Measurements from ENCODE around the gene DEXI.

The DEXI gene

GRCh38 chr16:10906482-10906881 lies 35.8 kb downstream of the DEXI start:
- H3K9me3 ChIP-seq = no peaks in the 10 kb centered on the region
- TF ChIP-seq CTCF (IDR thresholded peaks at IDR 0.05) = no peak
- H3K27ac ChIP-seq = no peak overlapping the region
- no peak overlapping the region for H3K4me3 ChIP-seq (ENCODE audit: low read depth in 1 of 2, low read length in 1 of 2)
- no peaks in the 10 kb centered on the region for H3K36me3 ChIP-seq
- H3K27me3 ChIP-seq = no peaks in the 10 kb centered on the region
- H3K4me1 ChIP-seq (ENCODE audit: control insufficient read depth in 1 of 2, insufficient read depth in 1 of 2, low read depth in 1 of 2, low read length in 1 of 2) = peaks cover 0 to 4% of the 10 kb centered on the region in 2 experiments

GRCh38 chr16:10902999-10903398 lies 39.3 kb downstream of the DEXI start:
- TF ChIP-seq CTCF (IDR thresholded peaks at IDR 0.05) = no peak
- no peaks in the 10 kb centered on the region for H3K36me3 ChIP-seq
- H3K4me1 ChIP-seq (ENCODE audit: control insufficient read depth in 1 of 2, insufficient read depth in 1 of 2, low read depth in 1 of 2, low read length in 1 of 2) = peaks cover 0 to 4% of the 10 kb centered on the region in 2 experiments
- no peak overlapping the region for H3K27ac ChIP-seq
- H3K4me3 ChIP-seq (ENCODE audit: low read depth in 1 of 2, low read length in 1 of 2) = no peak overlapping the region
- no peaks in the 10 kb centered on the region for H3K27me3 ChIP-seq
- no peaks in the 10 kb centered on the region for H3K9me3 ChIP-seq

GRCh38 chr16:10897134-10897533 lies 45.1 kb downstream of the DEXI start:
- Histone ChIP-seq H3K27me3 (no peaks in the 10 kb centered on the region), H3K27ac (no peak overlapping the region), H3K4me1 (ENCODE audit: control insufficient read depth in 1 of 2, insufficient read depth in 1 of 2, low read depth in 1 of 2, low read length in 1 of 2) (no peaks in the 10 kb centered on the region)

GRCh38 chr16:10896723-10897122 lies 45.5 kb downstream of the DEXI start:
- no peaks in the 10 kb centered on the region for H3K9me3 ChIP-seq
- no peak overlapping the region for H3K4me3 ChIP-seq (ENCODE audit: low read depth in 1 of 2, low read length in 1 of 2)
- H3K27me3 ChIP-seq = no peaks in the 10 kb centered on the region
- H3K36me3 ChIP-seq = no peaks in the 10 kb centered on the region
- no peak overlapping the region for H3K27ac ChIP-seq
- TF ChIP-seq CTCF (IDR thresholded peaks at IDR 0.05) = no peak
- no peaks in the 10 kb centered on the region for H3K4me1 ChIP-seq (ENCODE audit: control insufficient read depth in 1 of 2, insufficient read depth in 1 of 2, low read depth in 1 of 2, low read length in 1 of 2)

More at GRCh38 chr16:10897134-10897533, 45.1 kb downstream of the DEXI start:
- Histone ChIP-seq H3K36me3 (no peaks in the 10 kb centered on the region), H3K4me3 (ENCODE audit: low read depth in 1 of 2, low read length in 1 of 2) (no peak overlapping the region), H3K9me3 (no peaks in the 10 kb centered on the region)
- TF ChIP-seq CTCF (IDR thresholded peaks at IDR 0.05) = no peak

- H3K36me3 ChIP-seq = no peaks in the 10 kb centered on the region
Measured at GRCh38 chr16:10896165-10896564, 46.1 kb downstream of the DEXI start.

More at GRCh38 chr16:10896165-10896564, 46.1 kb downstream of the DEXI start:
- Histone ChIP-seq H3K27ac (no peak overlapping the region), H3K9me3 (no peaks in the 10 kb centered on the region), H3K4me3 (ENCODE audit: low read depth in 1 of 2, low read length in 1 of 2) (no peak overlapping the region), H3K27me3 (no peaks in the 10 kb centered on the region), H3K4me1 (ENCODE audit: control insufficient read depth in 1 of 2, insufficient read depth in 1 of 2, low read depth in 1 of 2, low read length in 1 of 2) (no peaks in the 10 kb centered on the region)
- TF ChIP-seq CTCF (IDR thresholded peaks at IDR 0.05) = no peak

Measured in neutrophil (primary cell).